ENCODE results near the gene TEX35.

- TF ChIP-seq, protein P1, sequence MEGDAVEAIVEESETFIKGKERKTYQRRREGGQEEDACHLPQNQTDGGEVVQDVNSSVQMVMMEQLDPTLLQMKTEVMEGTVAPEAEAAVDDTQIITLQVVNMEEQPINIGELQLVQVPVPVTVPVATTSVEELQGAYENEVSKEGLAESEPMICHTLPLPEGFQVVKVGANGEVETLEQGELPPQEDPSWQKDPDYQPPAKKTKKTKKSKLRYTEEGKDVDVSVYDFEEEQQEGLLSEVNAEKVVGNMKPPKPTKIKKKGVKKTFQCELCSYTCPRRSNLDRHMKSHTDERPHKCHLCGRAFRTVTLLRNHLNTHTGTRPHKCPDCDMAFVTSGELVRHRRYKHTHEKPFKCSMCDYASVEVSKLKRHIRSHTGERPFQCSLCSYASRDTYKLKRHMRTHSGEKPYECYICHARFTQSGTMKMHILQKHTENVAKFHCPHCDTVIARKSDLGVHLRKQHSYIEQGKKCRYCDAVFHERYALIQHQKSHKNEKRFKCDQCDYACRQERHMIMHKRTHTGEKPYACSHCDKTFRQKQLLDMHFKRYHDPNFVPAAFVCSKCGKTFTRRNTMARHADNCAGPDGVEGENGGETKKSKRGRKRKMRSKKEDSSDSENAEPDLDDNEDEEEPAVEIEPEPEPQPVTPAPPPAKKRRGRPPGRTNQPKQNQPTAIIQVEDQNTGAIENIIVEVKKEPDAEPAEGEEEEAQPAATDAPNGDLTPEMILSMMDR (IDR thresholded peaks at IDR 0.05), result no peak
- TF ChIP-seq POLR2AphosphoS5 (IDR thresholded peaks at IDR 0.05) (no peak), POLR2A (IDR thresholded peaks at IDR 0.05) (no peak), EP300 (IDR thresholded peaks at IDR 0.05) (no peak)
Measured at GRCh38 chr1:178493301-178493741, 19.6 kb upstream of the TEX35 start.

Data from suprapubic skin (tissue), 4 donors.